Activated T-cell treated with anti-CD3 and anti-CD28 coated beads for 4 hours (primary cell): ENCODE measurements around the gene FANCE.
A peak's percentile ranks its signal among the peaks of the same experiment; 100 is the strongest.
"Not testable (repeated sequence)": the region's sequence is repeated elsewhere in the genome, so short reads cannot be mapped to it uniquely, and the experiment has no call there.

ENCODE experiments used
- DNase-seq: peaks from one replicate; pipeline ENCODE4 v3.0.0-alpha.2; 2020

Gene FANCE

DNA sequence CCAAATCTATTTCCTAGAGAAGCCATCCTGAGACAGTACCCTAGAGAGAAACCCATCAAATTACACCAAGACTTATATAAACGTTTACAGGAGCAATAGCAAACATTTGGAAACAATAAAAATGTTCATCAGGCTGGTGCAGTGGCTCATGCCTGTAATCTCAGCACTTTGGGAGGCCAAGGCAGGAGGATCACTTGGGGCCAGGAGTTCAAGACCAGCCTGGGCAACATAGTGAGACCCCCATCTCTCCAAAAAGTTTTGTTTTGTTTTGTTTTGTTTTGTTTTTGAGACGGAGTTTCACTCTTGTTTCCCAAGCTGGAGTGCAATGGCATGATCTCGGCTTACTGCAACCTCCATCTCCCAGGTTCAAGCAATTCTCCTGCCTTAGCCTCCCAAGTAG lies 19.4 kb upstream of the FANCE start:
- not testable (repeated sequence) for DNase-seq

DNA sequence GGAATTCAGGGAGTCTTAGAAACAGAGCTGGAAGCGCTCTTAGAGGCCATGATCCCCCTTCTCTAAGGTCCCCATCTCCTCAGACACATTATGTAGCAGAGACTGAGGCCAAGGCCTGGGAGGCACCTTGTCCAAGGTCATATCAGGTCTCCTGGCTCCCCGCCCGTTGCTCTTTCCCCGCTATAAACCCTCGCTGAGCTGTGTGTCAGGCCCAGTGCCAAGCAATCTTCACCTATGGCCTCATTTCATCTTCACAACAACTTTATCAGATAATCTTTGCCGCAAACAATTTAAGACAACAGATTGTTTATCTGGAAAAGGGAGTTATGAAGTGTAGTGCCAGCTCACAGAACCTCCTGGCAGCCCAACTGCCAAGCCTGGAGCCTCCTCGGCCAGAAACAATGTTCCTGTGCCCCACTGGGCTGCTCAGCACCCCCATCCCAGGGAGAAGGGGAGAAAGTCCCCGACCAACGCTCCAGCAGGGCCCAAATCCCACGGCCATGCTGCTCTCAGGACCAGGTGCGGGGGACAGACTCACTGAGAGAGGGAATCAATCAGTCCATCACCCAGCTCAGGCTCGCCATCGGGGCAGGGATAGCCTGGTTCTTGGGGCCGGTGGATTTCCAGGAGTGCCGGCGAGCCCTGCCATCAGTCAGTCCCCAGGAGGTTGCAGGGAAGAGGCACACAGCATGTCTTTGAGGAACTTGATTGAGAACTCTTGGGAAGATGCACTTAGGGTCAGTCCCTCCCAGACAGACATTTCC lies 16.9 kb upstream of the FANCE start:
- DNase-seq = no peak

DNA sequence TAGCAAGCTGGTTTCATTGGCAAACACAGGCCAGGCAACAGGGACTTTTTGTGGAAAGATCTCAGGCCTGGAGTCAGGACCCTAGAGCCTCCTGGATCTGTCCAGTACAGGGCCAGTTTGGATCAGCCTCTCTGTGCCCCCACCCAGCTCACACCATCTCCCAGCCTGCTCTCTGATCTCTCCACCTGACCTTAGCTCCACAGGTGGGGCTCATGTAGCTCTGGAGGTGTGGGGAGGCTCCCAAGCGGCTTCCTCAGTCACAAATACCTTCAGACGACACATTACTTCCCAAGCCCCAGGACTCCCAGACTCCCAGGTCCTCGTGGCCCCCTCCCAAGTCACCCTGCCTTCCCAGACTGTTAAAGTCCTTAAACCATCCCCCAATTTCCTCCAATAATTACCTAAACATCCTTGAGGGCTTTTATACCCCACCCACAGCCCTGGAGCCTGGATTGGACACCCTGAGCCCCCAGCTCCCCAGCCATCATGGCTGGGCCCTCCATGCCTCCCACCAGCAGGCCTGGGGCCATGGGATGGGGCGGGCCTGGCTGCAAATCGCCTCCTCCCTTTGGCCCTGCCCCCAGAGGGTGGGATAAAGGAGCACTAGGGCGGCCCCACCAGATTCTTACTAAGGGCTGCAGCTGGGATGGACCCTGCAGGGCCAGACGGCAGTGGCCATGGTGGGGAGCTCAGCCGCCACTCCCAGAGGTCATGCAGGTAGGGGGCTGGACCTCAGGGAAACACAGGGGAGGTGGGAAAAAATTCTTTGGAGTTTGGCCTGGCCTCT lies 15.9 kb upstream of the FANCE start:
- DNase-seq = no peak

DNA sequence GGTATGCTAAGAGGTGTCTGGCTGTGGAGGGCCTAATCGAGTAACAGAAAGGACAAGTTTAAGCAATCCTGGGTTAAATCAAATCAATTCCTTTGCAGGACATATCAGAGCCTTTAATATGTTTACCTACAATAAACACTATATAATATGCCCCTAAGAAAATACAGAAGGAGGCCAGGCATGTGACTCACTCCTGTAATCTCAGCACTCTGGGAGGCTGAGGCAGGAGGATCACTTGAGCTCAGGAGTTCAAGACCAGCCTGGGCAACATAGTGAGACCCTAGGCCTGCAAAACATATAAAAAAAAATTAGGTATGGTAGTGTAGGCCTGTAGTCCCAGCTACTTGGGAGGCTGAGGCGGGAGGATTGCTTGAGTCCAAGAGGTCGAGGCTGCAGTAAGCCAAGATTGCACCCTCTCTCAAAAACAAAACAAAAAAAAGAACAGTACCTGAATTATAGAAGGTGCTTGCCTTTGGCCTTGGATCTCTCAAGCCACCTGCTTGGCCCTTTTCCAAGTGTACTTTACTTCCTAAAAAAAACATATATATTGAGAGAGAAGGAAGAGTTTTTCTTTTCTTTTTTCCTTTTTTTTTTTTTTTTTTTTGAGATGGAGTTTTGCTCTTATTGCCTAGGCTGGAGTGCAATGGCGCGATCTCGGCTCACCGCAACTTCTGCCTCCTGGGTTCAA lies 13.6 kb upstream of the FANCE start:
- DNase-seq = not testable (repeated sequence)

DNA sequence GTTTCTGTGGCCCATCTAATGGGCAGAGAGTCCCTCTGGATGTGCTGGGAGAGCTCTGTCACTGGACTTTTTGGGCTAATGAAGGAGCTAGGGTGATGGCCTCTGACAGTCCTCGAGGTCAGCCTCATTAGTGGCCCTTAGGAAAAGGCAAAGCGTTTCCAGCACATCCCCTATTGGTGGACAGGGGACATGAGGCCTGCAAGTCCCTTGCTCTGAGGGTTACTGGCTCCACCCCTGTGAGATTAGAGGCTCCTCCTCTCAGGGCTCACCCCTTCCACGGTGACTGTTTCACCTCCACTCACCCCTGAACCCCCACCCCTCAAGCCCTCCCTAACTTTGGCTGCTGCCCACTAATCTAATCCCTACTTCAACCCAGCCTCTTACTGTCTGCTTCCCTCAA lies 12.8 kb upstream of the FANCE start:
- DNase-seq = no peak

DNA sequence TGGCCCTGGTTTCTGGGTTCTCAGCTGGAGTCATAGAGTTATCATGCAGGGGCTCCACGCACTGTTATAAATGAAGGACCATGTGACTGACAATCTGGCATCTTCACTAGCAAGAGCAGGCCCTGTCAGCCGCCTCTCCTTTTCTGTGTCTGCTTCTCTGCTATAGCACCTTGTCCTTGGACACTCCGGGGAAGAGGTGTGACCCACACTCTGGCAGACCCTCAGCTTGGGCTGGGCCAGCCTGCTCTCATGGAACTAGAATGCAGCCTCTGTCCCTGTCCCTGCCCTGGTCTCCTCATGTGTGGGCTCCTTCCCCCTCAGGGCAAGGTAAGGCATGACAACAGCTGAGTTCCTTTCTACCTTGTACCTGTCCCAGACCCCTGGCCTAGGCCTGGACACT lies 10.9 kb upstream of the FANCE start:
- no peak for DNase-seq

DNA sequence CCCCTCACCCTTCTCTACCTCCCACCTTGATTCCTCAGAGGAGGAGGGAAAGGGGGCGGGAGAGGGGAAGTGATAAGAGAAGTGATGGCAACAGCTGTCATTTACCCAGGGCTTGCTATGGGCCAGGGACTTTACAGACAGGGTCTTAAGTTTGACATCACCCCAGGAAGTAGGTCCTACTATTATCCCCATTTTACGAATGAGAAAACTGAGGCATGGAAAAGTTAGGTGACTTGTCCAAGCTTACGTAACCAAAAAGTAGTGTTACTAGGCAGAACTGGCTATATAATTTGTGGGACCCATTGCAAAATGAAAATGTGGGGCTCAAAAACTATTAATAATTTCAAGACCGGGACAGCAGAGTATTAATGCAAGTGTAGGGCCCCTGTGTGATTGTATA lies 10.5 kb upstream of the FANCE start:
- DNase-seq = no peak

DNA sequence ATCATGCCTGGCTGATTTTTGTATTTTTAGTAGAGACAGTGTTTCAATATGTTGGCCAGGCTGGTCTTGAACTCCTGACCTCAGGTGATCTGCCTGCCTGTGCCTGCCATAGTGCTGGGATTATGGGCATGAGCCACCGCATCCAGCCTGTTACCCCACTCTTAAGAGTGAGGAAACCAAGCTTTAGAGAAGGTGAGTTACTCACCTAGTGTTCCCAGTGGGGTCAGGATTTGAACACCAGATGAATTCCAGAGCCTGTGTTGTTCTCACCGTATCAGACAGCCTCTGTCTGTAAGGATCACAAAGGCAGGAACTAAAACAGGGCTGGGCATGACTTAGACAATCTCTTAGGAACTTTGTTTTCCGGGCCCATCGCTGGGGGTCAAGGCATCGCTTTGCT lies 9.4 kb upstream of the FANCE start:
- DNase-seq = no peak

DNA sequence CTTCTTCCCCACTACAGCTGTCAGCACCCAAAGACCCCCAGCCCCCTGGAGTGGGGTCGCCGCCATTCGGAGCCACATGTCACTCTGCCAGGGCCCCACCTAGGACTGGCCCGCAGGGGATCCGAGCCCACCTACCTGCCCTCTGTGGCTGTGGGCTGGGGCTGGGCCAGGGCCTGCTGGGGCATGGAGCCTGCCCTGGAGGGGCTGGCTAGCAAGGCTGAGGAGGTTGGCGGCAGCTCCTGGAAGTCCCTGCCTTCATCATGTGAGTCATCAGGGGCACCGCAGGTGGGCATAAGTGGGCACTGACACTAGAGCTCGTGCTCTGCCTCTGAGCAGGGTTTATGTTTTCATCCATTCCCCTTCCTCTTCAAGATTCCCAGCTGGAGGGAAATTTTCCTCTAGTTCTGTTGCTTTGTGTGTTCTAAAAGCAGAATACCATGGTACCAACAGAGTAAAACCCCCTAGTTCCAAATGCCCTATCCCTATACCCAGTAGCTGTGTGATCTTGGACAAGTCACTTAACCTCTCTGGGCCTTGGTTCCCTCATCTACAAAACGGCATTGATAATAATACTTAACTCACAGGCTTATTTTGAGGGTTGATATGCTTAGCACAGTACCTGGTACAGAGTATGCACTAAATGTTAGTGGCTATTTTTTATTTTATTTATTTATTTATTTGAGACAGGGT lies 8.7 kb upstream of the FANCE start:
- no peak for DNase-seq

DNA sequence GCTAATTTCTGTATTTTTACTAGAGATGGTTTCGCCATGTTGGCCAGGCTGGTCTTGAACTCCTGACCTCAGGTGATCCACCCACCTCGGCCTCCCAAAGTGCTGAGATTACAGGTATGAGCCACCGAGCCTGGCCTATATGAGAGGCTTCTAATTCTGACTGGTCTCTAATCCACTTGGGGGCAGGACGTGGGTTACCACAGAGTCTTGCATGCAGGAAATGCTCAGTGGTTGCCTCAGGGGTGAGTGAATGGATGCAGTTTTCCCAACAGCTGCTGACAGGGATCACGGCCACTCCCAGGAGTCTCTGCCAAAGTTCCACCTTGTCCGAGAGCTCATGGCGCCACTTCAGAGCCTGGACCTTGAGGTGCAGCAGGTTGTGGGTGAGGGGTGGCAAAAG lies 6.4 kb upstream of the FANCE start:
- no peak for DNase-seq

DNA sequence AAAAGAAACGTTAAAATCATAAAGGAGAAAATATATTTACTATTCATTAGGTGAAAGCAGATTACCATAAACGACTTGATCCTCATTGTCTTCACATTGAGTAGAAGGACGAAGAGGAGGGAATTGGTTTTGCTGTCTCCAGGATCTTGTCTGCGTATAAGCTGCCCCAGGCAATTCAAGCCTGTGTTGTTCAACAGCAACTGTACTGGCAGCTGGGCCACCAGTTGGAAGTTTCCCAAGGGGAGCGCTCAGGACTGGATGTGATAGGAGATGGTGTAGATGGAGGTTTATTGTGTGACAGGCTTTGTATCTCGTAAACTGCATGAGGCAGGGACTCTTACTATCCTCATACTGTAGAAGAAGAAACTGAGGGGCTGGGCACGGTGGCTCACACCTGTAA lies 3.9 kb upstream of the FANCE start:
- DNase-seq = no peak

DNA sequence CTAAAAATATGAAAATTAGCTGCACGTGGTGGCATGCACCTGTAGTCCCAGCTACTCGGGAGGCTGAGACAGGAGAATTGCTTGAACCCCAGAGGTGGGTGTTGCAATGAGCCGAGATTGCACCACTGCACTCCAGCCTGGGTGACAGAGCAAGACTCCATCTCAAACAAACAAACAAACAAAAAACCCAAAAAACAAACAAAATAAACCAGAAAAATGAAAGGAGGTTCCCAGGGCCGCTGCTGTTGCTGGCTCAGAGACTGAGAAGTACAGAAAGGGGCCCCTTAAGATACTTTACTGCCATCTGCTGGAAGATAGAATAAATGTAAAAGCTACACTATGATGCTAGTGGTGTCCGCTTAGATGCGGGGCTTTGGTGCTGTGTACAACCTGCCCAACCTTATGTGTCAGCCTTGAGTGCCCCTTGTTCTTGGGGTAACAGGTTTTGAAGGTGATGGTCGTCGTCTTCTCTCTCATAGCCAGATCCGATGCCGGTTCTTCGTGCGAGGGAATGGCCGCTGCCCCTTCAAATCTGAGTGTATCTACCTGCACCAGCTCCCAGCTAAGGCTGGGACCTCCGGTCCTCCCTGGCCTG lies 2.8 kb upstream of the FANCE start:
- no peak for DNase-seq

DNA sequence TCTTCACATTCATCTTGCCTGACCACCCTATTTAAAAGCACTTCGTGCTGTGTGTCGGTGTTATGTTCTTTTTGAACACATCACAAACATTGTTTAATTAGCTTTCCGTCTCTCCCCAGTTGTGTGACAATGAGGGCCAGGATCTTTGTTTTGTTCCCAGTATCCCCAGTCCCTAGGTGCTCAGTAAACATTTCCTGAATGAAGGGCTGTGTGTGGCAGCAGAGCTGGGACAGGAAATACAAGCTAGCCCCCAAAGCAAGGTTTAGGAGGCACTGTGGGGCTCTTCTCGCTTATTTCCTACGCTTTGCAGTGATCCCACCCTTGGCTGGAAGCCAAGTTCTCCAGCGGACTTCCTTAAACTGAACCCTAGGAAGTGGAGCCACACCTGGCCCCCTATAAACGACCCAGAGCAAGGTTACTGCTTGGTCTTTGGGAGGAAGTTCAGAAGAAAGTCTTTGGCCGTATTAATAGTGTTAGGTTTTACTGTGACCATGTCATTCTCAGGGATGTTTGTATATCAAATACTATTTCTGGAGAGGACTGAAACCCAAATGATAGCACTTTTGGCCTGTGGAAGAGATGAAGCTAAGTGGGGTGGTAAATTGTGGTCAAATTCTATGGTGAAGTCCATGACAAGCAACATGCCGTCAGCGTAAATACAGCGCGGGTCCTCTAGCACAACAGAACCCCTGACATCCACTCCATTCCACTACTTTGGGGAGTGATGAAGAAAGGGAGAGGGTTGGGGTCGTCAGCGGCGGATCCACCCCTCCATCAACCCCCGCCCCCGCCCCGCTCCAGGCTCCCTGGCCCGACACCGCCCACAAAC lies 570 bp upstream of the FANCE start:
- no peak for DNase-seq

DNA sequence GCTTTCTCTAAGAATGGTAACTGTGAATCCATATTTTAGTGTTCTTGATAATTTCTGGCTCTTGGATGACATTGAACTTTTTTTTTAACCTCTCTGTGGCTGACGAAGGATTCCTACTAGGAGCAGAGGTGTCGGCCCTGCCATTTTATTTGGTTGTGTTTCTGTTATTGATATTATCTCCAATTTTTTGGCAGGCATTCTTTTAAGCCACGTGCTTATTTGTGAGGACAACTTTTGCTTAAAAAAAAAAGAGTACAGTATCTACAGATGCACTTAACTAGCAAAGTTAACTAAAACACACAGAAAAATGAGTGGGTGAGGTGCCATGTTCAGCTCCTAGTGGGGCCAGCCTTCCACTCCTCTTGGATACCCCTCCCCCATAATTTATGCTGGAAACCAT lies 1.1 kb downstream of the FANCE start:
- no peak for DNase-seq

DNA sequence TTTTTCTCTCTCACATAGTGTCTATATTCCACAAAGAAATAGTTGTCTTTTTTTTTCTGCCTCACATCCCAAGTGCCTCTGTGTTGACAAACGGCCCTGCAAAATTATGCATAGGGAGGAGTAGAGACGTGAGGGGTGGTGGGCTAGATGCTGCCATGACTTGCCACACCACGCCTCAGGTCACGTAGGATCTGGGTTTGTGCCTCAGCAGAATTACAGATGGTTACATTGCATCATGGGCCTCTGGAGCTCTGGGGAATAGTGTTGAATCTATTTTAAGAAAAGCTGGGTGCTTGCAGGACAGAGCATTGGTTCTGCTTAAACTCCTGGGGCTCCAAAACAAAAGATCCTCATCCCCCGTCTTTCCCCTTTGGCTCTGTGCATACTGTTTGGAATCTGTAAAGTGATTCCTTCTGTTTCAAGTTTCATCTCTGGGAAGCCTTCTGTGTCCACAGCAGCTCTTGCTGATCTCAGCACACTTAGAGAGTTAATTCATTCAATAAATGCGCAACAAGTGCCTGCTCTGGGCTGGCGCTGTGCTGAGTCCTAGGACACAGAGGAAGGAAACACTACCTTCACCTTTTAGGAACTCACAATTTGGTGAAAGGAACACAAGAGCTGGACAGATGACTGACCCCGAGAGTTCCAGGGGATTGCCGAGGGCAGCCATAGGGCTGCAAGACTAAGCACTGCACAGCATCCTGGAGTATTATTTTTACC lies 2.4 kb downstream of the FANCE start:
- no peak for DNase-seq

DNA sequence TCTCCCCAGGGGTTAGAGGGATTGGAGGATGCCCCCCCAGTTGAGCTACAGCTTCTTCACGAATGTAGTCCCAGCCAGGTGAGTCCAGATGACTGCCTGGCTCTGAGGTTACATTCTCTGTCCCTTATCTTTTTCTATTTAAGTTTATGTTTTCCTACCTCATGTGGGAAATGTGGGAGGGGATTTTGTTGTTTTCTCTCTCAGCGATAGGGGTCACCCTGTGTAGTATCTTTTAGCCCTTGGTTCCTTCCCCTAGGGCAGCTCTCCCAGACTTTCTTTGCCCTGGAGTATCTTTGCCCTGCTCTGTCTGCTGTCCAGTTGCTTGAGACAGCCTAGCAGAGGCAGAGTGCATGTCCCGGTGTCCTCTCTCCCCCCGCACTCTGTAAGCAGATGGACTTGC lies 5.8 kb downstream of the FANCE start:
- DNase-seq = no peak

DNA sequence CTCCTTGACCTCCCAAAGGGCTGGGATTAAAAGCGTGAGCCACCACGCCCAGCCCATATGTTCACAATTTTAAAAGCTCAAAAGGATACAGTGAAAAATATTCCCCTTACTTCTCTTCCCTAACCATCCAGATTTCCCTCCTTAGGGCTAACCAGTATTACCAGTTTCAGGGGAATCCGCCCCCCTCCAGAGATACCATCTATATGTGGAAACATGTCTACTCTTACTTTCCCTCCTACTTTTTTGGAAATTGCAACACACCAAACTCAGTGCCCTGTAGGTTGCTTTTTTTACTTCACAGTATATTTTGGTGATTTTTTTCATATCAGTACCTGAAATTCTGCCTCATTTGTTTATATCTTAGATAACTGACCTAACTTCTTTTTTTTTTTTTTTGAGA lies 9.1 kb downstream of the FANCE start:
- DNase-seq = no peak

DNA sequence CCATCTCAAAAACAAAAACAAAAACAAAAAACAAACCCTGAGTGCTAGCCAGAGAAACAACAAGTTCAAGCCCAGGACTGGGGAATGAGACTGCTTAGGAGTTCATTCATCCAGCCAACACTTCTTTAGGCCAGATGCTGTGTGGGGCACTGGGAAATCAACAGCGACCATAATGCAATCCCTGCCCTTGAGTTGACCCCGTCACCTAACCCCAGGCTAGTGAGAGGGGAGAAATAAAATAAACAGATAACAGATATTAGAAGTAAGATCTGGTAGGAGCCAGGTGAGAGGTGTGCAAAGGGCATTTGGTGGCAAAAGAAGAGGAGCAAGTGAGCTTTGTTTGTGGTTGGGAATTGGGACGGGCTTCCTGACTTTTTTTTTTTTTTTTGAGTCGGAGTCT lies 11.2 kb downstream of the FANCE start:
- DNase-seq = no peak

DNA sequence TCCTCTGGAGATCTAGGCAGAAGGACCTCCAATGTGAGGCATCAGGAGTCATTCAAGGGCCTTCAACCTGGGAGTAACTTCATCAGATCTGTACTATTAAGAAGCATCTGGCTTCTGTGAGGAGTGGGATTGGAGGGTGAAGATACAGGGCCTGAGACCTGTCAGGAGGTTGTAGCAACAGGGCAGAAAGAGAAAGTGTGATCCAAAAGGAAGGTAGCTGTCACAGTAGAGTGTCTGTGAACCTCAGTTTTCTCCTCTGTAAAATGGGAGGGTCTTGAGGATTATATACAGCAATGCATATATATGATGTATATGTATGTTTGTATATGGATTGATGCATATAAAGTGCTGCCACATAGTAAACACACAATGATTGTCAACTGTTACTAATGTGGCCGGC lies 13.5 kb downstream of the FANCE start:
- no peak for DNase-seq

DNA sequence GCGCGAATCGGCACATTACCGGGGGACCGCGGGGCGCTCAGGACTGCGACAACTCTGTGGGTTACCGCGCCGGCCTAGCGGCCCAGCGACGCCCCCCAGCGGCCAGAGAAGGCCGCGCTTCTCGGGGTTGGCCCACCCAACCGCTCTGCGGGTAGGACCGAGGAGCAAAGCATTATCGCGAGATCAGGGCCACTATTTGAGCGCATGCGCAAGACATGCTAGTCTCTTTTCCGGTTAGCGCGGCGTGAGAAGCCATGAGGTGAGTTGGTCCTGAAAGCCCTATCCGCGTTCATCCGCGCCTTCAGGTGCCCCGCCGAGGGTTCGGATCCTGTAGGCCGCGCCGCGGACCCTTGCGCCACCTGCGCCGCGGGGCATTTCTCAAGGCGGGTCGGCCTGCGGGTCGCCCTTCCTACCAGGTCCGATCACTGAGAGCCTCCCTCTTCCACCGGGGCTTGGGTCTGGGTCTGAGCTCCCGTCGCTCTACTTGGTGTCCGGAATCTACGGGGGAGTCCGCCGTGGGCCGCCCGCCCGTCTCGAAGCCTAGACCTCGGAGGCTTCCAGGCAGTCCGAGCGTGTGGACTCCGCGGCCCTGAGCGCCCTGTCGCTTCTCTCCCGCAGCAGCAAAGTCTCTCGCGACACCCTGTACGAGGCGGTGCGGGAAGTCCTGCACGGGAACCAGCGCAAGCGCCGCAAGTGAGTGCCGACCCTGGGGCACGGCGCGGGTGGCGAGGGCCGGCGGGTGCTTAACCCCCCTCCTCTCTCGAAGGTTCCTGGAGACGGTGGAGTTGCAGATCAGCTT lies 16.2 kb downstream of the FANCE start, which contains the start of gene RPL10A:
Gene RPL10A, plus strand, starts transcription at position 221 of the 799 bp plus-strand sequence. Its CDS starts 34 bp downstream, at position 255.
- DNase-seq = peak; percentile 95
